ENCODE data around the gene ITGB7.

GRCh38 chr12:53185582-53186153 is 21.4 kb downstream of the ITGB7 start:
- no peak for TF ChIP-seq CTCF (IDR thresholded peaks at IDR 0.05)
- TF ChIP-seq POLR2A (IDR thresholded peaks at IDR 0.05), result no peak
